ENCODE data around the gene SCLT1. TPM values are rescaled to one million over a fixed set of nuclear protein-coding genes. Genes with fewer than 3 reads are reported as not detected.

SCLT1 gene
- total and polyA plus RNA-seq, 2 of the 8 experiments (the other 6 are each of a cell fraction or from before 2014, with no cell fraction given) = 4.8 to 13.1 TPM

DNA sequence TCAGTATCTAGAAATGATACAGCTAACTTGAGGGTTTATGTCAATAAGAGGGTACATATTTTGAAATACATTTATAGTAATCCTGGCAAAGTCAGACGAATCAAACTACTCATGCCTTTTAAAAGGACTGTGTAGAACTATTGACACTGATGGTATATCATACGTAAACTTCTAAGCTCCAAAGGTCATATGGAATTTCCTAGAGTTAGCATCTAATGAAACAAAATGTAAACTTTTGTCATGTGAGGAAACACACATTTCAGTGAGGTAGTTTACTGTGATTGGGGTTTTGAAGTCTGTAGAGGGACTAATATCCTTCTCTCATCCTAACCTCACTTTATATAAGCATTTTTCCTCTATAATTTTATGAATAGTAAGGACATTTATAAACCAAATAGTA lies 138.4 kb downstream of the SCLT1 start (continued):
- no peak for TF ChIP-seq TCF12 (IDR thresholded peaks at IDR 0.05; ENCODE audit: low read depth, low read length)
- no peak for TF ChIP-seq KDM4A (IDR thresholded peaks at IDR 0.05; ENCODE audit: low read depth, low read length, severe bottlenecking)
- no peak for TF ChIP-seq JUN (IDR thresholded peaks at IDR 0.05; ENCODE audit: low read depth, low read length)

Data from H1 (cell line).